Suprapubic skin (tissue), 4 donors: ENCODE measurements around the gene EBF4. TPM values are rescaled to one million over a fixed set of nuclear protein-coding genes. Genes with fewer than 3 reads are reported as not detected.

ENCODE experiments used
- DNase-seq, 2 donors: peaks; one replicate each; pipeline ENCODE4 v3.0.0-alpha.2; 2019; ENCODE audit warnings: low spot score in 2 of 2
- H3K27ac ChIP-seq: fragments of 200-600 bp; sonication (generic); one replicate; pipeline ENCODE4 v1.5.1; 2019
- H3K27me3 ChIP-seq: fragments of 200-600 bp; sonication (generic); one replicate; pipeline ENCODE4 v1.5.1; 2019
- H3K36me3 ChIP-seq: fragments of 200-600 bp; sonication (generic); one replicate; pipeline ENCODE4 v1.5.1; 2019
- H3K4me1 ChIP-seq: fragments of 200-600 bp; sonication (generic); one replicate; pipeline ENCODE4 v1.5.1; 2019
- H3K4me3 ChIP-seq: fragments of 200-600 bp; sonication (generic); one replicate; pipeline ENCODE4 v1.5.1; 2019; ENCODE audit warnings: mild to moderate bottlenecking
- H3K9me3 ChIP-seq: fragments of 200-600 bp; sonication (generic); one replicate; pipeline ENCODE4 v1.5.1; 2019
- CTCF ChIP-seq, 2 donors: fragments of 200-600 bp in 1 of 2; fragments of 450-650 bp in 1 of 2; sonication (generic) in 1 of 2; IDR thresholded peaks; one replicate each; pipeline ENCODE4 v1.5.1; 2016 to 2019; ENCODE audit warnings: antibody characterized with exemption in 2 of 2, mild to moderate bottlenecking in 1 of 2, moderate library complexity in 1 of 2
- EP300 ChIP-seq: sonication (generic); formaldehyde crosslinking; IDR thresholded peaks from one replicate; pipeline ENCODE4 v1.6.1; 2017; ENCODE audit warnings: antibody characterized with exemption
- POLR2A ChIP-seq, 2 donors: fragments of 450-650 bp; IDR thresholded peaks; one replicate each; pipeline ENCODE4 v1.6.1; 2017; ENCODE audit warnings: antibody characterized with exemption in 2 of 2, mild to moderate bottlenecking in 2 of 2, moderate library complexity in 2 of 2
- POLR2AphosphoS5 ChIP-seq, 3 donors: sonication (generic); formaldehyde crosslinking; IDR thresholded peaks; one replicate each; pipeline ENCODE4 v1.6.1; 2017; ENCODE audit warnings: antibody characterized with exemption in 3 of 3
- WGBS: methylation state at CpG from one replicate; pipeline ENCODE4 v1.1.5; 2018; 5-methylcytosine and 5-hydroxymethylcytosine counted together
- total RNA-seq, 4 donors: library from RNA; depleted of rRNA; stranded (reverse); fragments of >200 nt; gene quantifications; one replicate each; pipeline ENCODE4 v1.1.0, GENCODE V29; 2016

The EBF4 gene
- total RNA-seq, 4 donors from 2014 or later = 5.9 to 12.6 (median 6.3) TPM

DNA sequence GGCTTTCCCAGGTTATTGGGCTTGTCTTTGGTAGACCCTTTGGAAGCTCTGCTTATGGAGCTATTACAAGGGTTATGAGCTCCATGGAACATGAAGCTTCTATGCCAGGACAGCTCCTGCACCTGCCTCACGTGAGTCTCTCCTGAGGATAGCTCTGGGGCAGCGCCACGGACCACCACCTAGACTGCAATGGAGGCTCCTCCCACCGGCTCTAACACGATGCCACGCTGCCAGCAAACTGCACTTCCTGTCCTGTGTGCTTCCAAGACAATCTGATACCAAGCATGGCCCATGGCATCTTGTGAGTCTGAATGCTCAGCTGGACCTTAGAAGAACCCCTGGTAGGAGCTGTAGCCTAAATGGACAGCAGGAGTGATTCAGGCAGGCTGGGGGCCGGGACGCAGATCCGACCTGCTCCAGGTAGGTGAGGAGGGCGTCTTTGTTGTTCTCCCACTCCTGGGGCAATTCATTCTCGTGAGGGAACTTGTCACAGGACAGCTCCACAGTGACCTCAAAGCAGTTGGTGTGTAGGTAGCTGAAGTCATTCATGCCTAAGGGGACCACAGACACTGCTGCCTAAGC lies 102.4 kb downstream of the EBF4 start:
- Histone ChIP-seq H3K4me3 (no peak overlapping the region), H3K9me3 (no peaks in the 10 kb centered on the region), H3K27ac (no peak overlapping the region), H3K27me3 (peaks cover 34% of the 10 kb centered on the region), H3K4me1 (peaks cover 7% of the 10 kb centered on the region), H3K36me3 (no peaks in the 10 kb centered on the region)
- 75% methylated on average over 10 of the region's 11 CpGs for WGBS
- TF ChIP-seq CTCF (IDR thresholded peaks at IDR 0.05) = no peak
- DNase-seq = no peak

GRCh38 chr20:2795451-2795850 lies 102.9 kb downstream of the EBF4 start:
- TF ChIP-seq EP300 (no peak), POLR2A (IDR thresholded peaks at IDR 0.05) (no peak), POLR2AphosphoS5 (IDR thresholded peaks at IDR 0.05) (no peak), CTCF (IDR thresholded peaks at IDR 0.05) (no peak)
- peaks cover 12% of the 10 kb centered on the region for H3K4me1 ChIP-seq
- H3K4me3 ChIP-seq = no peak overlapping the region
- WGBS = 88% methylated on average over 22 of the region's 24 CpGs
- H3K27ac ChIP-seq = no peak overlapping the region
- no peaks in the 10 kb centered on the region for H3K36me3 ChIP-seq
- H3K9me3 ChIP-seq = no peaks in the 10 kb centered on the region
- peaks cover 39% of the 10 kb centered on the region for H3K27me3 ChIP-seq
- no peak for DNase-seq

DNA sequence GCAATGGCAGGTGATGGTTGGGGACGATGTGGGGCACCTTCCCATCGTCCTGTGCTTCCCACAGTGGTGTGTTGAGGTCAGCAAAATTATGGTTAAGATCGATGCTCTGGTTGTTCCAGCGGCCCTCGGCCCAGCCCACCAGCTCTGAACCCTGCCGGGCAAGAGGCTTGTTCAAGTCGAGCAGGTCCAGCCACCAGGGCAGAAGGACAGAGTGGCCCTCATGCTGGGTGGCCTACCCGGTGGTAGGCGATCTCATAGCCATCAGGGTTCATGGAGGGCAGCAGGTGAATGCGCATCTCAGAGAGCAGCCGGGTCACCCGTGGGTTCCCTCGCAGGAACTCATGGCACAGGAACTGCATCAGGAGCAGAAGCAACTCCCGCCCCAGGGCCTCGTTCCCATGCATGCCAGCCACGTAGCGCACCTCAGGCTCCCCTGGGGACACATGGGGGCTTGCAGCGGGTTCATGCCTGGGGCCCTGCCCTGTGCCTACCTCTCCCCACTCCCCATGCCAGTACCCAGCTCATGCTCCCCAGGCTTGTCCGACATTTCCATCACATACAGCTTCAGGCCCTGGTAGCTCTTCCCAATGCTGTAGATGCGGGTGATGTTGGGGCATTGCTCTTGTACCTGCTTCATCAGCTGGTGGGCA lies 103.6 kb downstream of the EBF4 start:
- TF ChIP-seq POLR2A (IDR thresholded peaks at IDR 0.05) = no peak
- Histone ChIP-seq H3K4me1 (peaks cover 19% of the 10 kb centered on the region), H3K27ac (no peak overlapping the region), H3K36me3 (no peaks in the 10 kb centered on the region), H3K9me3 (no peaks in the 10 kb centered on the region), H3K4me3 (no peak overlapping the region), H3K27me3 (peaks cover 46% of the 10 kb centered on the region)
- 100% methylated on average over 4 of the region's 20 CpGs for WGBS
- no peak for DNase-seq

- Histone ChIP-seq H3K27ac (no peak overlapping the region), H3K36me3 (no peaks in the 10 kb centered on the region), H3K4me3 (no peak overlapping the region), H3K9me3 (no peaks in the 10 kb centered on the region), H3K27me3 (peaks cover 56% of the 10 kb centered on the region), H3K4me1 (peaks cover 24% of the 10 kb centered on the region)
- no peak for TF ChIP-seq POLR2A (IDR thresholded peaks at IDR 0.05)
- no peak for TF ChIP-seq EP300
- no peak for TF ChIP-seq POLR2AphosphoS5 (IDR thresholded peaks at IDR 0.05)
- TF ChIP-seq CTCF (IDR thresholded peaks at IDR 0.05) = no peak
- WGBS = 80% methylated on average over 12 of the region's 16 CpGs
- DNase-seq = no peak
Measured at GRCh38 chr20:2797136-2797983, 104.8 kb downstream of the EBF4 start.

- no peaks in the 10 kb centered on the region for H3K36me3 ChIP-seq
- TF ChIP-seq POLR2AphosphoS5 (IDR thresholded peaks at IDR 0.05) = no peak
- TF ChIP-seq EP300 = no peak
- TF ChIP-seq CTCF (IDR thresholded peaks at IDR 0.05) = no peak
- no peak for TF ChIP-seq POLR2A (IDR thresholded peaks at IDR 0.05)
- no peaks in the 10 kb centered on the region for H3K9me3 ChIP-seq
- WGBS = 72% methylated on average over 17 of the region's 19 CpGs
- no peak overlapping the region for H3K27ac ChIP-seq
- H3K27me3 ChIP-seq = peaks cover 59% of the 10 kb centered on the region
- peaks cover 24% of the 10 kb centered on the region for H3K4me1 ChIP-seq
- no peak for DNase-seq
- H3K4me3 ChIP-seq = no peak overlapping the region
Measured at GRCh38 chr20:2798095-2798805, 105.7 kb downstream of the EBF4 start.
